Tibial artery (tissue), 4 donors: ENCODE results near the gene INPP5K.

ENCODE experiments used
- DNase-seq, 2 donors: peaks; one replicate each; pipeline ENCODE4 v3.0.0-alpha.2; 2019
- H3K27ac ChIP-seq, 2 donors: fragments of 200-600 bp; sonication (generic) in 1 of 2; 1 replicate in 1 of 2; 2 replicates in 1 of 2; pipeline ENCODE4 v1.5.1; 2018 to 2019; ENCODE audit warnings: mild to moderate bottlenecking in 1 of 2
- H3K27me3 ChIP-seq, 2 donors: fragments of 200-600 bp; sonication (generic) in 1 of 2; one replicate each; pipeline versions ENCODE4 v1.5.1 to v1.6.0; 2016 to 2019
- H3K36me3 ChIP-seq, 3 donors: fragments of 200-600 bp; sonication (generic) in 2 of 3; one replicate each; pipeline ENCODE4 v1.5.1; 2016 to 2019; ENCODE audit warnings: mild to moderate bottlenecking in 2 of 3
- H3K4me1 ChIP-seq, 4 donors: fragments of 200-600 bp; sonication (generic) in 2 of 4; 1 replicate in 3 of 4; 2 replicates in 1 of 4; pipeline ENCODE4 v1.5.1; 2016 to 2019
- H3K4me3 ChIP-seq, 2 donors: fragments of 200-600 bp; sonication (generic) in 1 of 2; 1 replicate in 1 of 2; 2 replicates in 1 of 2; pipeline ENCODE4 v1.5.1; 2018 to 2019; ENCODE audit warnings: mild to moderate bottlenecking in 2 of 2
- H3K9me3 ChIP-seq, 3 donors: fragments of 200-600 bp; sonication (generic) in 1 of 3; one replicate each; pipeline ENCODE4 v1.5.1; 2016 to 2019
- intact Hi-C: fragments of 100-400 bp; cut with DNase I; formaldehyde crosslinking; loops from one replicate; pipeline ENCODE4 v1.15.0; 2023; ENCODE audit warnings: low total_unique reads
- TF ChIP-seq, protein P1 (sequence below), 2 experiments: fragments of 200-600 bp in 1 of 2; fragments of 450-650 bp in 1 of 2; IDR thresholded peaks; one replicate each; pipeline ENCODE4 v1.5.1; 2017 to 2019; ENCODE audit warnings: antibody characterized with exemption in 2 of 2, mild to moderate bottlenecking in 1 of 2, moderate library complexity in 1 of 2

The INPP5K gene

DNA sequence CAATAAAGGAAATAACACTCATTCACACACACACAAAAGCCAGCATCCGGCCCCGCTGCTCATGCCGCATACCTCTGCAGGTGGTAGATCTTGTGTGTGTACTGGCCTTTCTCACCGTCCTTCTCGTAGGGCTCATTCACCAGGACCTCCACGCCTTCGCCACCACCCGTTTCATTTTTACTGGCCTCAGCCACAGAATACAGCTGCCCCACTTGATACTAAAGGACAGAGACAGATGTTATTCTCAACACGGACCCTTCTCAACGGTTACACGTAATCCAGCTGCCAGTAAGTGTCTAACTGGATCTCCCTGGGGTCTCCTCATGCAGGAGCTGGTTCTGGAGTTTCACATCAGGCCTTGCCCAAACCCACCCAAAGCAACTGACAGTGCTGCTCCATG, 36.5 kb upstream of the INPP5K start:
- Histone ChIP-seq H3K4me3 (no peak overlapping the region), H3K4me1 (peaks cover 0 to 13% (median 2%) of the 10 kb centered on the region in 4 donors), H3K36me3 (peaks cover 34 to 70% (median 67%) of the 10 kb centered on the region in 3 donors), H3K9me3 (no peaks in the 10 kb centered on the region), H3K27me3 (no peaks in the 10 kb centered on the region), H3K27ac (no peak overlapping the region)
- TF ChIP-seq, protein P1, sequence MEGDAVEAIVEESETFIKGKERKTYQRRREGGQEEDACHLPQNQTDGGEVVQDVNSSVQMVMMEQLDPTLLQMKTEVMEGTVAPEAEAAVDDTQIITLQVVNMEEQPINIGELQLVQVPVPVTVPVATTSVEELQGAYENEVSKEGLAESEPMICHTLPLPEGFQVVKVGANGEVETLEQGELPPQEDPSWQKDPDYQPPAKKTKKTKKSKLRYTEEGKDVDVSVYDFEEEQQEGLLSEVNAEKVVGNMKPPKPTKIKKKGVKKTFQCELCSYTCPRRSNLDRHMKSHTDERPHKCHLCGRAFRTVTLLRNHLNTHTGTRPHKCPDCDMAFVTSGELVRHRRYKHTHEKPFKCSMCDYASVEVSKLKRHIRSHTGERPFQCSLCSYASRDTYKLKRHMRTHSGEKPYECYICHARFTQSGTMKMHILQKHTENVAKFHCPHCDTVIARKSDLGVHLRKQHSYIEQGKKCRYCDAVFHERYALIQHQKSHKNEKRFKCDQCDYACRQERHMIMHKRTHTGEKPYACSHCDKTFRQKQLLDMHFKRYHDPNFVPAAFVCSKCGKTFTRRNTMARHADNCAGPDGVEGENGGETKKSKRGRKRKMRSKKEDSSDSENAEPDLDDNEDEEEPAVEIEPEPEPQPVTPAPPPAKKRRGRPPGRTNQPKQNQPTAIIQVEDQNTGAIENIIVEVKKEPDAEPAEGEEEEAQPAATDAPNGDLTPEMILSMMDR (IDR thresholded peaks at IDR 0.05), result no peak
- intact Hi-C loops, result no loop called here
- DNase-seq, result no peak

GRCh38 chr17:1551741-1552140, 35.3 kb upstream of the INPP5K start:
- intact Hi-C loops, result no loop called here
- Histone ChIP-seq H3K4me3 (no peak overlapping the region), H3K4me1 (peaks cover 0 to 12% (median 5%) of the 10 kb centered on the region in 4 donors), H3K27me3 (no peaks in the 10 kb centered on the region), H3K36me3 (peaks cover 42 to 76% (median 70%) of the 10 kb centered on the region in 3 donors), H3K9me3 (no peaks in the 10 kb centered on the region), H3K27ac (no peak overlapping the region)
- no peak for DNase-seq
- TF ChIP-seq, protein P1 (IDR thresholded peaks at IDR 0.05), result no peak

- Histone ChIP-seq H3K4me3 (no peak overlapping the region), H3K36me3 (peaks cover 57 to 99% (median 76%) of the 10 kb centered on the region in 3 donors)
- intact Hi-C loops, result no loop called here
Measured at GRCh38 chr17:1548032-1548431, 31.6 kb upstream of the INPP5K start.

DNA sequence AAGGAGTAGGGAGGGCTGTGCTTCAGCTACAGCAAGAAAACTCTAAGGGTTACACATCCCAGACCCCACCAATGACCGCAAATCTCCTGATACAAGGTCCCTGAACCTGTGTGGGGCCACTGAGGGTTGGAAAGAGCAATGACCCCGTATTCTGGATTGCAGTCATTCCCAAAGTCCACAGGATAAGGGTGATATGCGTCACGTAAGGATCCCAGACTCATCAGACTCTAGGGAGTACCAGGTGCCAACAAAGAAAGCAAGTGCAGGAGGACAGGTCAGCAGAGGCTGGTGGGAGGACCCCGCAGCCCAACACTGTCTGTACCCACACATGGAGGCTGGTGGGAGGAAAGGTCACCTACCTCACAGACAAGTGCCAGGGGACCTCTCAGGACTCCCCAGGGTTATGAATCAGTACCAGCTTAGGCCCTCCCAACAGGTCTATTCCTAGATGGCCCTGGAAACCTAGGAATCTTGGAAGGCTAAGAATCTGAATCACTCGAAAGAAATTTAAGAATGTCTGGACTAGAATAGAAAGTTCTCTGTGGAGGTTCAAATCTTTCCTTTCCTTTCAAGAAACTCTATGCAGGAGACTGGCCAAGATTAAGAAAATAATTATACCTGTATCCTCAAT, 30.0 kb upstream of the INPP5K start:
- Histone ChIP-seq H3K36me3 (peaks cover 58 to 98% (median 75%) of the 10 kb centered on the region in 3 donors), H3K27me3 (no peaks in the 10 kb centered on the region), H3K27ac (no peak overlapping the region), H3K4me3 (no peak overlapping the region), H3K9me3 (no peaks in the 10 kb centered on the region), H3K4me1 (peaks cover 0 to 17% (median 0%) of the 10 kb centered on the region in 4 donors)
- intact Hi-C loops, result no loop called here
- DNase-seq, result no peak
- TF ChIP-seq, protein P1 (IDR thresholded peaks at IDR 0.05), result no peak

More at GRCh38 chr17:1548032-1548431, 31.6 kb upstream of the INPP5K start:
- DNase-seq, result no peak
- peaks cover 0 to 17% (median 0%) of the 10 kb centered on the region in 4 donors for H3K4me1 ChIP-seq
- H3K27ac ChIP-seq, result no peak overlapping the region
- no peaks in the 10 kb centered on the region for H3K27me3 ChIP-seq
- no peaks in the 10 kb centered on the region for H3K9me3 ChIP-seq
- TF ChIP-seq, protein P1 (IDR thresholded peaks at IDR 0.05), result no peak

- intact Hi-C loops, result no loop called here
- peaks cover 58 to 98% (median 75%) of the 10 kb centered on the region in 3 donors for H3K36me3 ChIP-seq
Measured at GRCh38 chr17:1545618-1546017, 29.2 kb upstream of the INPP5K start.

More at GRCh38 chr17:1545618-1546017, 29.2 kb upstream of the INPP5K start:
- Histone ChIP-seq H3K4me1 (peaks cover 0 to 17% (median 0%) of the 10 kb centered on the region in 4 donors), H3K9me3 (no peaks in the 10 kb centered on the region), H3K27ac (no peak overlapping the region), H3K4me3 (no peak overlapping the region), H3K27me3 (no peaks in the 10 kb centered on the region)
- TF ChIP-seq, protein P1 (IDR thresholded peaks at IDR 0.05), result no peak
- DNase-seq, result no peak
